HG03354 (cell line): ENCODE data around the gene AKR7A2.

Experiments
- ATAC-seq: cut with Tn5 transposase; IDR thresholded peaks from one replicate; pipeline ENCODE4 v1.9.1; 2021; ENCODE audit warnings: mild to moderate bottlenecking; ENCODE audit not compliant: unreplicated experiment, poor library complexity, severe bottlenecking

AKR7A2 gene

DNA sequence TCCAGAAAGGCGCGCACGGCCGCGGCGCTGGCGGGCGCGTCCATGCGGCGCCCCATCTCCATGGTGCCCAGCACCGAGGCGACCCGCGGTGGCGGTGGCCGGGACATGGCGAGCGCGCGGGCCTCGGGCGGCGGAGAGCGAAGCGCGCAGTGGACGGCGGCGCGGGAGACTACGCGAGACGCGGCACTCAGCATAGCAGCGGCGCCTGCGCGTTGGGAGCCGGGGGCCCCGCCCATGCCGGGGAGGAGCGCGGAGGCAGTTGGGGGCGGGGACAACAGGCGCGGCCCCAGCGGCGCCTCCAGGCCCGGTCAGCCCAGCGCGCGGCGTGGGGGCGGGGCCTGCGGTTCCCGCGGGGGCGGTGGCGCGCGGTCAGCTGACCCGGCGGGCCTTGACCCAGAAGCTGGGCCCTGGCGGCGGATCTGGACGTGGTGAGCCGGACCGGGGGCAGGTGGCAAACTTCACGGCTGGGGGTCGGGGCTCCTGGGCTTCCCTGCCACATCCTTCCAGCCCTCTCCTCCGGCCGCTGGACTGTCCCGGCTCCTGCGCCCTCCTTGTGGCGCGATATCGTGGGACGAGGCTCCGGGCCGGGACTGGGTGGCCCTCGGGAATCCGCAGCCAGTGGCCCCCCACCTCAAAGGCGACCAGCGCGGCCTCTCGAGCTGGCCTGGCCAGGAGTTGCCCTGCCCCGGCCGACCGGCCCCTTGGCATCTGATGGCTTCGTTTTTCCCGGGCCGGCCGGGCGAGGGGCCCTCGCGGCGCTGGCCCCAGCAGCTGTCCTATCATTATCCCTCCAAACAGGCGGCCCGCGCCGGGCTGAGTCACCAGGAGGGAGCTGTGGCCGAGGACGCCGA, at the start of gene AKR7A2, which contains the start of gene SLC66A1:
AKR7A2 (minus strand) TSS at position 214 of the 851 bp plus-strand sequence; CDS start at position 194, 20 bp downstream.
SLC66A1 (plus strand) TSS at position 396 of the 851 bp plus-strand sequence. CDS start 5,352 bp downstream, outside the sequence.
- ATAC-seq, result peak; percentile 70

- no peak for ATAC-seq
These were observed 49.1 kb upstream of the AKR7A2 start for GRCh38 chr1:19360843-19361610.

GRCh38 chr1:19360432-19360831, 48.5 kb upstream of the AKR7A2 start:
- ATAC-seq, result no peak

DNA sequence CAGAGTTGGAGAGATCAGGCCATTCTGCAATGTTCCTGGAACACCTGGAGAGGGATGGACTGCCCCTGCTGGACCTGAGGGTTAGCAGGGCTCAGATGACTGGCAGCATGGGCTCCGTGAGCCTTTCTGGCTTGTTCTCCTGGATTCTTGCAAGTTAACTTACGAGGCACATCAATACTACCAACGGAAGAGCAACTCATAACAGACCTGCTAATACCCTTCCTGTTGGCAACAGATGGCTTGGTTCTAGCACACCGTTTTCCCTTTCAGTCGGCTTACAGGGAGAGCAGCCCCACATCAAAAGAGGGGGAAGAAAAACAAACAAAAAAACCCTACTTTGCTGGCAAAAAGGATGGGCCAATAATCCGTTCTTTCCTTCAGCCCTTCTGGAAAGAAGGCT, 48.1 kb upstream of the AKR7A2 start:
- no peak for ATAC-seq

GRCh38 chr1:19359357-19359756, 47.4 kb upstream of the AKR7A2 start:
- no peak for ATAC-seq

GRCh38 chr1:19358710-19359109, 46.8 kb upstream of the AKR7A2 start:
- no peak for ATAC-seq

DNA sequence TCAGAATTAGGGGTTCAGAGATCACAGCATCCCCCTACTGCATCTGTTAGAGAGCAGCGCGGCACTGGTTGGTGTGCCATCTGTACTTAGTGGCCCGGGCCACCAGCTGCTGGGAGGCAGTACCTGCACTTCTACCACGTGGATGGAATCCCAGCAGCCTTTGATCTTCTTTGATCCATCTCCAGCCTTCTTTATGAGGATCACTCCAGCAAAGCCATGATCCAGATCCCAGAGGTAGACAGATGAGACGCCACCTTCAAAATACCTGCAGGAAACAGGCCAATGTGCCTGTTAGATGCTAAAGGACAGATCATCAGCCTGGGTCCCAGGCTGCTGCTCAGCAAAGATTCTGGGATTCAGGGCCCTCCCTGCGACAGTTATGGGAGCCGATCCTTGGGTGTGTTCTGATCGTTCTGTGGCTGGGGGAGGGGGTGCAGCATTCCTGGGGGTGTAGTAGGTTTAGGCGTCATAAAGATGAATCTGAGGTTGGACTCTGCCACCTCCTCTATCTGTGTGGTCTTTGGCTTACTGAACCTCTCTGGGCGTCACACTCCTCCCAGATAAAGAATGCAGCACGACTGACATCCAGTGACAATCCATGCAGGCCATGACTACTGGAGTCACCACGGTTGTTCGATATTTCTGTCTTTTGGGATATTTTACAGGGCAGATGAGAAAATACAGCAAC, 45.5 kb upstream of the AKR7A2 start:
- ATAC-seq, result no peak

GRCh38 chr1:19356266-19356665, 44.3 kb upstream of the AKR7A2 start:
- no peak for ATAC-seq

GRCh38 chr1:19354531-19354981, 42.6 kb upstream of the AKR7A2 start:
- ATAC-seq, result no peak

GRCh38 chr1:19353596-19353995, 41.7 kb upstream of the AKR7A2 start:
- ATAC-seq, result no peak

DNA sequence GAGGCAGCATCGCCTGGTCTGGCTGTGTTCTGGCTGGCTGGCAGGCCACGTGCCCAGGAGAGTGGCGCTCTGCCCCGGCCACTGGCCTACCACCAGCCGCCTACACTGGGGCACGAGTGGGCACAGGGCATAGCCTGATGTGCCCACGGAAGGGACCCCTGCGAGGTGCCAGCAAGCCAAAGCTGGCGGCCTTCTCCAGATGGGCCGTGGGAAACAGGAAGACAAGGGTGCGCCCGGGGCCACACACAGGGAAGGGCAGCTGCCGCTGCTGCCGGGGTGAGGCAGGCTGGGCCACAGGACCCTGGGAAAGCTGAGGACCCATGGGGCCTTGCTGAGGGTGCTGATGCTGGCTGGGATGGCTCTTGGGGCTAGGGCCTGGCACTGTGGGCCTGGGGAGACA, 40.9 kb upstream of the AKR7A2 start:
- ATAC-seq, result no peak

DNA sequence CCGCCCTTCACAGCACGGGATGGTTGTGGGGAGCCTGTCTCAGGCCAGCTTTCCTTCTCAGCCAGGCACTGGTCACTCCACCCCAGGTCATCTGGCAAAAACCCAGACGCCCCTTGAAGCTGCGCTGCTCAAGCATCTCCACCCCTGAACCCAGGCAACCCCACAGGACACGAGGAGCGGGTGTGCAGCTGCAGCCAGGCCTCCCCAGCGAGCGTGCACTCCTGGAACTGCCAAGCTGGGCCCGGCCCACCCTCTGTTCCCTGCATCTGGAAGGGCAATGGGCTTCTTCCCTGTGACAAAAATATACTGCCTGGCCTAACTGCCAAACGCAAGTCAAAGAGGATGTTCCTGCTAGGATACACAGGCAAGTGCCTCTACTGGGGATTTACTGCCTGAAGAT, 39.9 kb upstream of the AKR7A2 start:
- no peak for ATAC-seq

GRCh38 chr1:19350566-19350965, 38.6 kb upstream of the AKR7A2 start:
- no peak for ATAC-seq

DNA sequence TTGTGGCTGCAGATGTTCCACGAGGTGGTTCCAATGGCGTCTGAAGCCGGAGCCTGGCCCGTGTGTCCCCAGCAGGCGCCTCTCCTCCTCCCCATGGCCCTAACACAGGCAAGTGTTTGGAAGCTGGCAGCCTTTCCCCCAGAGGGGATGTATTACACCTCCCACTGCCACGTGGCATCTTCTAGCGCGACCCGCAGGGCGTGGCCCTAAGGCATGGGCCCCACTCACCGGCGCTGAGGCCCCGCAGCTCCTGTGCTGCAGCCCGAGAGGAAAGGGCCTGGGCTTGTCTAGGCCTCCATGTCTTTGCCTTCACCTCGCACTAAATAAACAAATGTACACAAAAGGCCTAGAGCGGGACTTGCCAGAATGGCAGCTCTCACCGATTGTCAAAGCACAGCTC, 38.1 kb upstream of the AKR7A2 start:
- ATAC-seq, result no peak

DNA sequence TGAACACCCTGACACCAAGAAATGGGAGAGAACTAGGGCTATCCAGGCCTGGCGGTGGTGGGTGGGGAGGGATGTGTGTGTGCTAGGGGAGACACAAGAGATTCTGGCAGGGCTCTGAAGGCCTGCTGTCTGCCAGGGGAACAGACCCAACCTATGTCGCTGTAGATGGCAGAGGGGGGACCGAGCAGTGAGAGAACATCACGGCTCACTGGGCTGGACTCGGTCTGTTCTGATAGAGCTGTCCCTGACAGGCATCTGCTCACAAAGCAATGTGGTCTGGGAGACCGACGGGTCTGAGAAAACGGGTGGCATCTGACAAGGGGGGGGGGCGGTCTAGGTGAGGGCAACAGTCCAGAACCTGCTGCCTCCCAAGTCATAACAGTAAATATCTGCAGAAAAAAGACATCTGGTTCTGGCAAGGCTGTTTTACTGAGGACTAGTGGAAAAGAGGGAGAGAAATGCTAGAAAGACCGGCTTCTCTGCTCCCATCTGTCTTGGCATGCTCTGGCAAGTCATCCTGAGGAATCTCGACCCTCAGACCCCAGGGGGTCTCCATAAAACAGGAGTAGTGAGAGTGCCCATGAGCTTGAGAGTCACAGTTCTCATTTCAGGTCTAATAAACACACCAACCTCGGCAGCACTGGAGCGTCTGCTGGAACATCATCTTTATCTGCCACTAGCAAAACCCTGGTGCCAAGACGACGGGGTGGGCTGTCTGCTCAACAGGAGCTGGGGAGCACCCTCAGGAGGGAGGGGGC, 36.7 kb upstream of the AKR7A2 start:
- ATAC-seq, result no peak

- ATAC-seq, result no peak
These were observed 35.7 kb upstream of the AKR7A2 start for GRCh38 chr1:19347533-19348172.

DNA sequence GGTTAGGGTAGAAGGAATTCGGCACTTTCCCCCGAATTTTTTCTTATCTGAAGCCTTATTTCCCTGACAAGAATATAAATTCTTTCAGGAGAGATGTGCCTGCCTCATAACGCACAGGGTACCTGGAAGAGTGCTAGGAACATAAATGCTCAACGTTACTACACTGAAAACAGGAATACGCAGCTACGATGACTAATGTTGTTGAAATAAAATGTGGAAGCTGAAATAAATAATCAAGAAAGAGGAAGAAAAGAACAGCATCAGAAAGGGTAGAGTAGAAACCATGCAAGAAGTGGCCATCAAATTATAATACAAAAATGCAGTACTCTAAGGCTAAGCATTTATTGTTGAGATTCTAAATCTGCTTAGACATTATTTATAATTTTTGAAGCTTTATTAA, 34.1 kb upstream of the AKR7A2 start:
- no peak for ATAC-seq

- ATAC-seq, result no peak
These were observed 33.4 kb upstream of the AKR7A2 start for GRCh38 chr1:19345391-19345790.

DNA sequence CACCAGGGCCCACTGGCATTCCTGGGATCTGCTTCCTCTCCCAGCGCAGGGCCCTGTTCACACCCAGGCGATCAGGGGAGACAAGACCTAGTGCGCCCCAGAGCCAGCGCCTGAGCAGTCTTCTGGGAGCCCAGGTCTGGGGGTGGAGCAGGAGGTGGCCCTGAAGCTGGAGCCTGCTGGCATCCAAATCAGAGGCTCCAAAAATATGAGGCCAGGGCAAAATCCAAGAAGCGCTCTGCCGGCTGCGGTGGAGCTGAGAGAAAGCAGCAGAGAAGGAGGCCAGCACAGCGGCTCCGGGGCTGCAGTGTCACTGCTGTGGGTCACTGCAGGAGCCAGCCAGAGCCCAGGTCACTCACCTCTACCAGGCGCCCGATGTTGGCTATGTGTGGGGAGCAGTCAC, 32.9 kb upstream of the AKR7A2 start:
- ATAC-seq, result no peak
